Keratinocyte (primary cell): ENCODE measurements around the gene CHP1. TPM values are rescaled to one million over a fixed set of nuclear protein-coding genes. Genes with fewer than 3 reads are reported as not detected.

ENCODE experiments used
- DNase-seq: peaks from one replicate; pipeline ENCODE4 v3.0.0-alpha.2; 2011; ENCODE audit warnings: low read depth, missing footprints, low spot score
- FAIRE-seq: peaks from 2 replicates; lab custom pipeline; 2011; peaks lifted over from hg19 to GRCh38; lab: Jason Lieb, UNC
- H2AFZ ChIP-seq: 2 replicates; pipeline ENCODE4 v1.6.0; 2012; ENCODE audit warnings: low read length, control low read depth, inconsistent platforms; ENCODE audit not compliant: control insufficient read depth
- H3K27ac ChIP-seq: 2 replicates; pipeline ENCODE4 v1.5.1; 2011; ENCODE audit warnings: low read length; ENCODE audit not compliant: control insufficient read depth, insufficient read depth
- H3K27me3 ChIP-seq: 3 replicates; pipeline ENCODE4 v1.6.0; 2011; ENCODE audit warnings: low read length; ENCODE audit not compliant: control insufficient read depth, insufficient read depth; ENCODE audit errors: extremely low read depth
- H3K36me3 ChIP-seq, 2 experiments: 2 replicates in 1 of 2; 3 replicates in 1 of 2; pipeline ENCODE4 v1.5.1; 2011; ENCODE audit warnings: low read length in 2 of 2, mild to moderate bottlenecking in 1 of 2; ENCODE audit not compliant: control insufficient read depth in 2 of 2, insufficient read depth in 2 of 2; ENCODE audit errors: extremely low read depth in 1 of 2
- H3K4me1 ChIP-seq: 3 replicates; pipeline ENCODE4 v1.5.1; 2011; ENCODE audit warnings: low read length; ENCODE audit not compliant: control insufficient read depth, insufficient read depth; ENCODE audit errors: extremely low read depth
- H3K4me2 ChIP-seq: 3 replicates; pipeline ENCODE4 v1.6.0; 2011; ENCODE audit warnings: low read depth, low read length; ENCODE audit not compliant: control insufficient read depth, insufficient read depth; ENCODE audit errors: extremely low read depth
- H3K4me3 ChIP-seq, 3 experiments: fragments of 200-600 bp in 1 of 3; sonication (generic) in 1 of 3; 2 replicates in 2 of 3; 3 replicates in 1 of 3; pipeline ENCODE4 v1.5.1; 2011 to 2016; ENCODE audit warnings: low read length in 3 of 3, mild to moderate bottlenecking in 3 of 3, control low read depth in 2 of 3, inconsistent platforms in 1 of 3, low read depth in 1 of 3, mixed read lengths in 1 of 3, mixed run types in 1 of 3, moderate library complexity in 1 of 3; ENCODE audit not compliant: control insufficient read depth in 2 of 3, insufficient read depth in 2 of 3; ENCODE audit errors: extremely low read depth in 1 of 3
- H3K79me2 ChIP-seq: 2 replicates; pipeline ENCODE4 v1.6.0; 2012; ENCODE audit warnings: low read length; ENCODE audit not compliant: control insufficient read depth, insufficient read depth
- H3K9ac ChIP-seq: 3 replicates; pipeline ENCODE4 v1.6.0; 2011; ENCODE audit warnings: low read length; ENCODE audit not compliant: control insufficient read depth, insufficient read depth; ENCODE audit errors: extremely low read depth
- H3K9me1 ChIP-seq: 3 replicates; pipeline ENCODE4 v1.6.0; 2011; ENCODE audit warnings: low read length; ENCODE audit not compliant: control insufficient read depth, insufficient read depth; ENCODE audit errors: extremely low read depth
- H3K9me3 ChIP-seq: 2 replicates; pipeline ENCODE4 v1.5.1; 2012; ENCODE audit warnings: low read depth, low read length; ENCODE audit not compliant: control insufficient read depth
- H4K20me1 ChIP-seq: 3 replicates; pipeline ENCODE4 v1.6.0; 2011; ENCODE audit warnings: low read length; ENCODE audit not compliant: control insufficient read depth, insufficient read depth; ENCODE audit errors: extremely low read depth
- CTCF ChIP-seq, 3 experiments: IDR thresholded peaks in 1 of 3; conservative IDR thresholded peaks in 1 of 3; optimal IDR thresholded peaks in 1 of 3; 2 replicates in 2 of 3; 3 replicates in 1 of 3; pipeline versions ENCODE3 to v1.5.1; 2011; ENCODE audit warnings: low read length in 3 of 3, mild to moderate bottlenecking in 3 of 3, moderate library complexity in 2 of 3, control low read depth in 1 of 3, inconsistent platforms in 1 of 3; ENCODE audit not compliant: insufficient read depth in 2 of 3; ENCODE audit errors: extremely low read depth in 1 of 3
- EZH2 ChIP-seq: IDR thresholded peaks from one replicate; pipeline ENCODE4 v1.6.1; 2012; ENCODE audit warnings: inconsistent platforms, mild to moderate bottlenecking, low read length, moderate library complexity
- dilution Hi-C: fragments of 300-500 bp; cut with MboI; formaldehyde crosslinking; loops from one replicate; pipeline ENCODE4 v1.7.0; 2020; ENCODE audit warnings: low sequenced_read_pairs; ENCODE audit not compliant: extremely low pct_ligation_motif_present
- polyA plus RNA-seq, 5 experiments: library from polyadenylated mRNA; depleted of rRNA in 3 of 5; stranded (reverse) in 3 of 5; stranded (forward) in 1 of 5; unstranded in 1 of 5; fragments of >200 nt; gene quantifications; 1 replicate in 1 of 5; 2 replicates in 3 of 5; 3 replicates in 1 of 5; pipeline versions ENCODE4 v1.2.1 to v1.2.3, GENCODE V29; 2011 to 2012; ENCODE audit warnings: missing spikeins in 2 of 5, low read depth in 1 of 5, low replicate concordance in 1 of 5

The CHP1 gene
- polyA plus RNA-seq, 1 donor (not counting 4 experiments of a cell fraction or from before 2014, with no cell fraction given) = 98.5 TPM

GRCh38 chr15:41285285-41285684 lies 54.2 kb downstream of the CHP1 start:
- DNase-seq (no peak), FAIRE-seq (no peak)
- peak overlapping the region; percentile 82 for H3K27ac ChIP-seq
- H3K9me1 ChIP-seq = no peaks in the 10 kb centered on the region
- peak overlapping the region; percentile 90 for H3K9ac ChIP-seq
- peaks cover 42% of the 10 kb centered on the region for H3K79me2 ChIP-seq
- H4K20me1 ChIP-seq = no peaks in the 10 kb centered on the region
- H2AFZ ChIP-seq = no peak overlapping the region
- H3K36me3 ChIP-seq = peaks cover 6 to 29% of the 10 kb centered on the region in 2 experiments
- no peaks in the 10 kb centered on the region for H3K9me3 ChIP-seq
- H3K4me3 ChIP-seq = peak overlapping the region; percentile 85 to 97 (median 89)
- no peaks in the 10 kb centered on the region for H3K27me3 ChIP-seq
- no peak for TF ChIP-seq CTCF (optimal IDR thresholded peaks at IDR 0.05 in 1 of 3, IDR thresholded peaks at IDR 0.05 in 1 of 3, conservative IDR thresholded peaks at IDR 0.05 in 1 of 3; ENCODE audit: extremely low read depth in 1 of 3, insufficient read depth in 2 of 3, low read length in 3 of 3)
- no peak for TF ChIP-seq EZH2
- dilution Hi-C loops = no loop called here
- H3K4me2 ChIP-seq = peak overlapping the region; percentile 79
- H3K4me1 ChIP-seq = peaks cover 15% of the 10 kb centered on the region

- Histone ChIP-seq H2AFZ (no peak overlapping the region), H3K4me2 (no peak overlapping the region), H3K4me3 (no peak overlapping the region), H3K79me2 (peaks cover 42% of the 10 kb centered on the region), H3K9ac (no peak overlapping the region), H3K9me1 (no peaks in the 10 kb centered on the region), H3K27ac (no peak overlapping the region), H3K36me3 (peaks cover 6 to 29% of the 10 kb centered on the region in 2 experiments), H3K9me3 (no peaks in the 10 kb centered on the region), H3K4me1 (peaks cover 7% of the 10 kb centered on the region), H4K20me1 (no peaks in the 10 kb centered on the region), H3K27me3 (no peaks in the 10 kb centered on the region)
- no peak for DNase-seq
- no peak for TF ChIP-seq EZH2
- no peak for TF ChIP-seq CTCF (optimal IDR thresholded peaks at IDR 0.05 in 1 of 3, IDR thresholded peaks at IDR 0.05 in 1 of 3, conservative IDR thresholded peaks at IDR 0.05 in 1 of 3; ENCODE audit: extremely low read depth in 1 of 3, insufficient read depth in 2 of 3, low read length in 3 of 3)
- dilution Hi-C loops = no loop called here
- no peak for FAIRE-seq
Observed at GRCh38 chr15:41286665-41287333, 55.7 kb downstream of the CHP1 start.
